HL-60/S4 treated with phorbol 12-myristate 13-acetate at 8.2 ng/mL for 4 days and 3 days (cell line): ENCODE results near the gene HADHA.
"Not testable (repeated sequence)": the region's sequence is repeated elsewhere in the genome, so short reads cannot be mapped to it uniquely, and the experiment has no call there.

Experiments
- in situ Hi-C: fragments of 300-500 bp; cut with MboI; formaldehyde crosslinking; loops from 2 replicates; pipeline ENCODE4 v1.15.0; 2022; ENCODE audit warnings: low sequenced_read_pairs

The HADHA gene

GRCh38 chr2:26176279-26176615, 68.2 kb downstream of the HADHA start:
- in situ Hi-C loops, result no loop called here

DNA sequence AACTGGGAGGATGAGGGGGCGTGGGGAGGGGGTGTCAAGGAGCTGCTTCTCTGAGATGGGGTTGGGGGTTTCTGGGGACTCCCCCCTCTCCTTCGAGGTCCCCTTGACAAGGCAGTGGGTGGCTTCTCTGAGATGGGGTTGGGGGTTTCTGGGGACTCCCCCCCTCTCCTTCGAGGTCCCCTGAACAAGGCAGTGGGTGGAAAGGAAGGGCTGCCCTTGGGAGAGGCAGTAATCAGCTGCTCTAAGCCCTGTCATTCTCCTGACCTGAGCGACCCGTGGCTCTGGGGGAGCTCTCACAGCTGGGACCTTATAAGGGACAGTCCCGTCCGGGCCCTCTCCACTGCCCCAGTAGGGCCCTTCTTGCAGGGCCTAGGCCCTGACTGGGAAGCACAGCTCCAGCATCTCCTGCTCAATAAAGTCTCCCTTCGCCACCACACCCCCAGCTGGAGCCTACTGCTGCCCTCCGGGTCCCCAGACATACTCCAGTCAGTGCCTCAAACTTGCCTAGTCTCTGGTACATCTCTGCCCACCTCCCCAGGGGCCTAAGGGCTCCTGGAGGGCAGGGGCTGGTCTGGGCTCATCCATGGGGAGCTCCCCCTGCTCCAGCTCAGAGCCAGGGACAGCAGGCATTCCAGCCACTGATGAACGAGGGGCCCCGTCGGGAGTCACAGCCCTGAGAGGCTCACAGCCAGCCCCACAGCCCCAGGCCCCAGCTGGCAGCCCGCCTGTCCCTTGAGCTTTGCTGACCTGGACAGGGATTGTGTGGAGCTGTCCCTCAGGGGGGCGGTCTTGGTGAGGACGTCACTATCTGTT, 68.8 kb downstream of the HADHA start:
- in situ Hi-C loops, result no loop called here

DNA sequence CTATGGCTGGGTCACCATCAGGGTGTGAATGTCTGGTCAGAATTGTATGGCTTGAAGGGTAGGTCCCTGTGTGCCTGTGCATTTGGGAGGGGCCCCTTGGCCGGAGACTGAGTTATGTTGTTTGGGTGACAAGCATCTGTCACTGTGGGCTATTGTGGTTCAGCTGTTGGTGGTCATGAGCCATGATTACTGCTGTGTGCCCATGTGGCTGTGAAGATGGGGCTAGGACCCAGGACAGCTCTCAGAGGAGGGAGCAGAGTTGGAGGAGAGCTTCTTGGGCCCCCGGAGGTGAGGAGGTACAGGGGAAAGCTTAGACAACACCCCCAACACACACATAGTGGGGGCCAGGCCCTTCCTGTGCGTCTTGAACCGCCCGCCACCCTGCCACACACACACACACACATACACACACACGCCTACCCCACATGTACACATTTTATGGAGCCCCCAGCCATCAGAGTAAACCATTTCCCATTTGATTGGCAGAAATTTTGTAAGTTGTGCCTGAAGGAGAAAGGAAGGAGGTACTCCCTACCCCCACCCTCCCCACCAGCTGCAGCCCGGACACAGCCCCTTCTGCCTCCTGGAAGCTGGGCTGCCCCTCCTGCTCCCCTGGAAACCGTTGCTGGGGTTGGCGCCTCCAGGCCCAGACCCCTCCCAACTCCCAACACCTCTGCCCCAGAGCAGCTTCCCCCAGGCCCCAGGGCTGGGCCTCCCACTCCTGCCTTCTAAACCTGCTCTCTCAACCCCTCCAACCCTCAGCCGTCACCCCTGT, 69.6 kb downstream of the HADHA start:
- in situ Hi-C loops, result no loop called here

DNA sequence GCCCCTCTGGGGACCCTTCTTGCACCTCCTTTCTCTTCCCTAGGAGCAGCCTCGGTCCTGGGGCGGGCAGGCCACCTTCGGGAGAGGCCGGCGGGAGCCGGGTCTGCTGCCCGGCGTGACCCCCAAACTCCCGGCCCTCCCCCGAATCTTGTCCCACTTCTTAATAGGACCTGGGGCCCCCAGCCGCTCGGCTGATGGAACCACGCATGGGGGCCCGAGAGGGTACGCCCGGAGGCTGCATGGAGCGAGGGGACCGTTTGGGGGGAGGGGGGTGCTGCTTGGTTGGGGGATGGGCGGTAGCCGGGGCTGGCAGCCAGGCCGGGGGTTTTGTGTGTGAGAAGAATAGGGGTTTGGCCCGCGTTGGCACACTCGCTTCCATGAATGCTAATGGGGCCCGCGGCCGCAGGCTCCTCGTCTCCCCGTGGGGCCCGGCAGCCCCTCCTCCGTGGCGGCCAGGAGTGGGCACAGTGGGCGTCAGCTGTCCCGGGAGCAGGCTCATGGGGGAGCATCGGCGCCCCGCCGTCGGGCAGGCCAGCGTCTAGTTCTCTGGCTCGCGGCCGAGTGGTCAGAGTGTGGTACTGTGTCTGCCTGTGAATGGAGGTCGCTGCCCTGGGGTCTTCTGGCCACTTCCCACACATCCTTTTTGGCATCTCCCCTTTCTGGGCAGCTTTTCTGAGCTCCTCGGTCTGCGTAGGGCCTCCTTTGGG, 70.5 kb downstream of the HADHA start:
- in situ Hi-C loops, result no loop called here

- in situ Hi-C loops, result no loop called here
Measured at GRCh38 chr2:26172871-26173775, 71.3 kb downstream of the HADHA start, which contains the start of gene GAREM2. TSS of gene GAREM2 (plus strand) at chr2:26173088. CDS start at chr2:26173221, 133 bp downstream.

DNA sequence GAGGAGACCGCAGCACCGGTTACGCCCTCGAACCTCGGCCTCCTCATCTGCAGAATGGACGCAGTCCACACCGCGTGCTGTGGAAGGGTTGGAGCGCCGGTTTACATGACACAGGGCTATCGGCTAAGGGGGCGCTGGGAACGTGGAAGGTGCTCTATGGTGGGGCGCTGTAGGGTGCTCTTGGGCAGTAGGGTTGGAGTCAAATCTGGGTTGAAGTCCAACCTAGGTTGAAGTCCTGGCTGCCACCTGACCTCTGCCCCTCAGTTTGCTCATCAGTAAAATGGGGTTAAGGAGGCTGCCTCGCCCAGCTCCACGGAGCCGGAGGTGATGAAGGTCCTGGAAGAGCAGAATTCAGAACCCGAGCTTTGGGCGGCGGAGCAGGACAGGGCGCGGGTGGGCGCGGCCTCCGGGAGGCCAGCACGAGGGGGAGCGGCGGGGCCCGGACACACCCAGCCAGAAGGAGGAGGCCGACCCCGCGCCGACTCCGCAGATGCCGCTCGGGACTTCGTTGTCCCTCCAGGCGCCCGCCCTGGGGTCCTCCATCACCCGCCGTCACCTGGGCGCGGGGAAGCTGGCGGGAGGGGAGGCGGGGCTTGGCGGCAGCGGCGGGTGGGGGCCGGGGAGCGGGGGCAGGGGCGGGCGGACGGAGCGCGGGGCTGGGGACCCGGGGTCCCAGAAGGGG, 72.1 kb downstream of the HADHA start:
- in situ Hi-C loops, result no loop called here

DNA sequence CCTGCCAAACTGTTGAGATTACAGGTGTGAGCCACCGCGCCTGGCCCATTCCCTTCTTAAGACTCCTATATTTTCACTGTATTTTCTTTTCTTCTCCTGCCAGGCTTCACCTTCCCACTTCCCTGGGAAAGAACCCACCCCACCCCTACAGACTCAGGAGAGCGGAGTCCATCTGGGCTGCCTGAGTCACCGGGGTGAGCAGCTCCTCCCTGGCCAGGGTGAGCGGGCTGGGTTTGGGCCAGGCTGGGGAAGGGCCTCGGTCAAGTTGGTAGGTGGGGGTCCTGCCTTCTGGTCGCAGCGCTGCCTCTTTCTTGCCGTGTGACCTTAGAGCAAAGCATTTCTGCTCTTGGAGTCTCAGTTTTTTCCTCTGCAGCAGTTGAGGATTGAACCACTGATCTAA, 73.6 kb downstream of the HADHA start:
- in situ Hi-C loops, result no loop called here

DNA sequence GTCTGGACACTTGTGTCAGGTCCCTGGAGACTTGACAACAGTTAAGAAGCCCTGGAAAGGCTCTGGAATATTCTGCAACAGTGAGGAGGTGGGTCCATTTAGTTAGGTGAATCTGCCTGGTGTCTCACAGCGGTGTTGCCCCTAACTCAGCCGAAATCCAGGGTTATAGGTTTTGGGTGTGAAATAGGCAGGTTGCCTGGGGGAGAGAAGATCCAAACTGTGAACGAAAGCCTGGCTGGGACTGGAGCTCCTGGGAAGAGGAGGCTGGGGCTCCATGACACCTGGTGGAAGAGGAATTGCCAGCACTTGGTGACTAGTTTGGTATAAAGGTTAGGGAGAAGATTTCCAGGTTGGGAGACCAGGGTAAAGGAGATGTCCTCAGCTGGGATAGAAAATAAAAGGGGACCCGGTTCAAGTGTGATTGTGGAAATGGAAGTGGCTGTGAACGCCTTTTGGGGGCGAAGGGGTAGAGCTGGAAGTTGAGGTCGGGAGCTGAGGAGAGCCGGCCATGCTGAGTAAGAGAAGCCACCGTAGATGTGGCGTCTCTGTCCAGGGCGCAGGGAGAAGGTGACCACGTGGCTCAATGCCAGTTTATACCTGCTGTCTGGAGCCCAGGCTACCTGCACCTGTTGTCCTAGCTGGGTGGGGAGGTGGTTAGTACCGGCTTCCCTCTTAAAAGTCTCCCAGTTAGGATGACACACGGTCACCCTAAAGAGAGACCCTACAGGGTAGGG, 74.6 kb downstream of the HADHA start:
- in situ Hi-C loops, result no loop called here

DNA sequence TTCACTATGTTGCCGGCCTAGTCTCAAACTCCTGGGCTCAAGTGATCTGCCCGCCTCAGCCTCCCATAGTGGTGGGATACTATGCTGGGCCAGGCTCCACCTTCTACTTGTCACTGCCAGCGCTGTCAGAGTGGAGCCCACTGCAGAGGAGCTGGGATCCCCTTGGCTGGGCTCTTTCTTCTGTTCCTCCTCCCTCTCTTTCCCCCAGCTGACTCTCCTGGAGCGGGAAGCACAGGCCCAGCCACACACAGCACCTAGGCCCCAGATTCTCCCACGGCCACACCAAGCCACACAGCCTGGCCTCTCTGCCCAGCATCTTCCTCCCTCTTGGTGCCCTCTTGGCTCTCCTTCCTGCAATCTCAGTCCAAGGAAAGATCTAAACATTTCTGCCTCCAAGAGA, 75.2 kb downstream of the HADHA start:
- in situ Hi-C loops, result no loop called here

GRCh38 chr2:26168785-26169184, 75.6 kb downstream of the HADHA start:
- in situ Hi-C loops, result no loop called here

GRCh38 chr2:26166541-26166940, 77.9 kb downstream of the HADHA start:
- in situ Hi-C loops, result not testable (repeated sequence)

DNA sequence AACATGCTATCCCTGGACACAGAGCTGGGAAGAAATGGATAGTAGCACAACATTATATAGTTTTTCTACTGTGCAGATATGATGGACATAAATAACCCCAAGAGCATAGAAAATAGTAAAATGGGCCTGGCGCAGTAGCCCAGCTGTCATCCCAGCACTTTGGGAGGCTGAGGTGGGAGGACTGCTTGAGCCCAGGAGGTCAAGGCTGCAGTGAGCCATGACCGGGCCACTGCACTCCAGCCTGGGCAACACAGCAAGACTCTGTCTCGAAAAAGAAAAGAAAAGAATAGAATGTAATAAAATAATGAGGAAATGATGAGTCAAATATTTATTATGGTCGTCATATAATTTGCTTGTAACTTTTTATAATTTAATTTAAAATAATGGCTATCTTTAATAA, 79.0 kb downstream of the HADHA start:
- in situ Hi-C loops, result no loop called here

DNA sequence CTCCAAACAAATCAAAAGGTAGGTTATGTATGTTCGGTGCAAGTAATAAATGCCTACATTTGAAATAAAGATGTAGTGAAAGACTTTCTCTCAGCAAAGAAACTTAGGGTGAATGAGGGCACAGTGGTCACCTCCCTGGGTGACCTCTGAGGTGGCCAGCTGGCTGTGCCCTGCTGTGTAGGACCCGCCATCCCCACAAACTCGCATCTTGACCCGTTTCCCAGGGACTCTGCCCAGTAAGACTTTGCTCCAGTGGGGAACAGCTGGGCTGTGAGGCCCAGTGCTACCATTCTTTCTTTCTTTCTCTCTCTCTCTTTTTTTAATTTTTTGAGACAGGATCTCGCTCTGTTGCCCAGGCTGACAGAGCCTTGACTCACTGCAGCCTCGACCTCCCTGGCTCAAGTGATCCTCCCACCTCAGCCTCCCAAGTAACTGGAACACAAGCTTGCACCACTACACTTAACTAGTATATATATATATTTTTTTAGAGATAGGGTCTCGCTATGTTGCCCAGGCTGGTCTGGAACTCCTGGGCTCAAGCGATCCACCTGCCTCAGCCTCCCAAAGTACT, 79.7 kb downstream of the HADHA start:
- in situ Hi-C loops, result no loop called here

DNA sequence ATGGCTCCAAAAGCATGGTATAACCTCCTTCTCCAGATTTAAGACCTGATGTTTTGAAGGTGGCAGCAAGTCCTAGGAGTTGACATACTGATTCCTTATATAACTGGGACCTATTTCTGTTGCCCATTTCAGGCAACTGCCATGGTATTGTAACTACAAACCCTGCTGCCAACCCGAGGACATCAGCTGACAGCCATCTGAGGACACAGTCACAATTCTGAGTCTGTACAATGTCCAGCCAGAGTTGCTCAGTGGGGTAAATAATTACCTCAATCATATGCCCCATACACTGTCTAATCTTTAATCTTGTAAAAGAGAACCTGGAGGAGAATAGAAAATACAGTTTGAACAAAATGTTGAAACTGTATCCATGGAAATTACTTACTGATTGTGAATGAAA, 80.2 kb downstream of the HADHA start:
- in situ Hi-C loops, result no loop called here

DNA sequence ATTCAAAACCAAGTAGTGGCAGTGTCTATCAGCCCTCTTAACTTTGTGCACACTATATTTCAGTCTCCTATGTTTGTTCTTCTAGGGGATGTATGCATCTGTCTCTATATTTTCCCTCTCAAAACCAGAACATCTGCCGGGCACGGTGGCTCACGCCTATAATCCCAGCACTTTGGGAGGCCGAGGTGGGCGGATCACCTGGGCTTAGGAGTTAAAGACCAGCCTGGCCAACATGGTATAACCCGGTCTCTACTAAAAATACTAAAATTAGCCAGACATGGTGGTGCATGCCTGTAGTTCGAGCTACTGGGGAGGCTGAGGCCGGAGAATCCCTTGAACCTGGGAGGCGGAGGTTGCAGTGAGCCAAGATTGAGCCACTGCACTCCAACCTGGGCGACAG, 81.5 kb downstream of the HADHA start:
- in situ Hi-C loops, result no loop called here

GRCh38 chr2:26161926-26162325, 82.5 kb downstream of the HADHA start:
- in situ Hi-C loops, result no loop called here

DNA sequence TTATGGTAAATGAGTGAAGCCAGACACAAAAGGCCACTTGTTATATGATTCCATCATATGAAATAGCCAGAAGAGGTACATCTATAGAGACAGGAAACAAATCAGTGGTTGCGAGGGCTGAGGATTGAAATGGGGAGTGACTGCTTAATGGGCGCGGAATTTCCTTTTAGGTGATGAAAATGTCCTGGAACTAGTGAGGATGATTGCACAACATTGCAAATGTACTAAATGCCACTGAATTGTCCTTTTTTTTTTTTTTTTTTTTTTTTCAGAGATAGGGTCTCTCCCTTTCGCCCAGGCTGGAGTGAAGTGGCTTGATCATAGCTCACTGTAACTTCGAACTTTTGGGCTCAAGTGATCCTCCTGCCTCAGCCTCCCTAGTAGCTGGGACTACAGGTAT, 86.9 kb downstream of the HADHA start:
- in situ Hi-C loops, result no loop called here

DNA sequence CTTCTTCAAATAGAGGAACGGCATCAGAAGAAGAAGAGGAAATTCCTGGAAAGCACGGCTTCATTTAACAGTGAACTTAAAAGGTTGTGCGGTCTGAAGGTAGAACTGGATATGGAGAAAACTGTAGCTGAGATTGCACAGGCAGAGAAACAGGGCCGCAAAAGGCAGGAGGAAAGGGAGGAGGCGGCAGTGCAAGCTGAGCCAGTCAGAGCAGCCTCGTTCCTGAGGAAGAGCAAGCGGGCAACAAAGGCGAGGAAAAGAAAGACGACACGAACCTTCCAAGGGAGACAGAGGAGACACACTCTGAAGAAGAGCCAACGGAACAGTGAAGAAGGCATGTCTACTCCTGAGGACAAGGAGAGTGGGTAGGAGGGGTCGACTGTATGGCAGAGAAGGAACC, 94.2 kb downstream of the HADHA start:
- in situ Hi-C loops, result no loop called here

GRCh38 chr2:26148501-26148900, 95.9 kb downstream of the HADHA start:
- in situ Hi-C loops, result loop anchor here (10.0 kb wide), 1 partner anchor 154 kb away; no protein-coding TSS in a partner anchor
